Endothelial cell of umbilical vein (primary cell): ENCODE measurements around the gene PRR15. TPM values are rescaled to one million over a fixed set of nuclear protein-coding genes. Genes with fewer than 3 reads are reported as not detected.

Experiments used
- BruUV-seq: library from RNA; stranded (reverse); fragments of 400-500 nt; replicated peaks from 2 replicates; lab custom pipeline; 2021; lab: Mats Ljungman, UMichigan
- CTCF ChIA-PET: fragments of 300-600, 350-600 bp; sonication (Branson Sonifier 250); formaldehyde crosslinking; loops from one replicate; lab custom pipeline; 2021; ENCODE audit warnings: antibody characterized with exemption, inconsistent platforms; lab: Charles Lee
- POLR2A ChIA-PET: fragments of 300-600, 350-600 bp; sonication (Branson Sonifier 250); formaldehyde crosslinking; loops from one replicate; lab custom pipeline; 2021; ENCODE audit warnings: antibody characterized with exemption, inconsistent platforms; lab: Charles Lee
- DNase-seq: peaks from one replicate; pipeline ENCODE4 v3.0.0-alpha.2; 2011; ENCODE audit warnings: low read depth, low spot score
- FAIRE-seq: peaks from 2 replicates; lab custom pipeline; 2011; peaks lifted over from hg19 to GRCh38; lab: Jason Lieb, UNC
- H2AFZ ChIP-seq: 2 replicates; pipeline ENCODE4 v1.6.0; 2012; ENCODE audit warnings: low read depth, low read length, control low read depth, inconsistent platforms
- H3K27ac ChIP-seq: 2 replicates; pipeline ENCODE4 v1.5.1; 2011; ENCODE audit warnings: low read depth, mild to moderate bottlenecking, control low read depth, low read length, moderate library complexity; ENCODE audit not compliant: insufficient read depth
- H3K27me3 ChIP-seq, 2 experiments: 2 replicates each; pipeline versions ENCODE4 v1.6.0 to v1.6.1; 2011; ENCODE audit warnings: low read length in 2 of 2, mixed read lengths in 1 of 2; ENCODE audit not compliant: control insufficient read depth in 2 of 2, insufficient read depth in 2 of 2
- H3K36me3 ChIP-seq, 2 experiments: 2 replicates in 1 of 2; 3 replicates in 1 of 2; pipeline ENCODE4 v1.5.1; 2011; ENCODE audit warnings: low read length in 2 of 2, mild to moderate bottlenecking in 1 of 2, moderate library complexity in 1 of 2; ENCODE audit not compliant: control insufficient read depth in 2 of 2, insufficient read depth in 2 of 2; ENCODE audit errors: extremely low read depth in 1 of 2
- H3K4me1 ChIP-seq: 3 replicates; pipeline ENCODE4 v1.5.1; 2011; ENCODE audit warnings: mild to moderate bottlenecking, low read length; ENCODE audit not compliant: control insufficient read depth, insufficient read depth; ENCODE audit errors: extremely low read depth
- H3K4me2 ChIP-seq: 2 replicates; pipeline ENCODE4 v1.6.1; 2011; ENCODE audit warnings: low read length, control low read depth, mixed read lengths; ENCODE audit not compliant: insufficient read depth
- H3K4me3 ChIP-seq, 3 experiments: fragments of 200-600 bp in 1 of 3; sonication (generic), shearing (Covaris generic) in 1 of 3; replicated peaks in 1 of 3; 2 replicates each; pipeline ENCODE4 v1.5.1; 2011 to 2016; ENCODE audit warnings: control low read depth in 3 of 3, low read length in 3 of 3, mild to moderate bottlenecking in 2 of 3, inconsistent platforms in 1 of 3, low read depth in 1 of 3, moderate library complexity in 1 of 3; ENCODE audit not compliant: insufficient read depth in 1 of 3
- H3K79me2 ChIP-seq: 2 replicates; pipeline ENCODE4 v1.6.0; 2012; ENCODE audit warnings: low read length, inconsistent platforms; ENCODE audit not compliant: control insufficient read depth, insufficient read depth
- H3K9ac ChIP-seq: replicated peaks from 2 replicates; pipeline ENCODE3; 2011; ENCODE audit warnings: low read length, control low read depth; ENCODE audit not compliant: insufficient read depth; ENCODE audit errors: extremely low read depth
- H3K9me1 ChIP-seq: replicated peaks from 3 replicates; pipeline ENCODE4 v1.6.0; 2011; ENCODE audit warnings: mild to moderate bottlenecking, low read length; ENCODE audit not compliant: control insufficient read depth, insufficient read depth; ENCODE audit errors: extremely low read depth
- H3K9me3 ChIP-seq: replicated peaks from 2 replicates; pipeline ENCODE4 v1.5.1; 2012; ENCODE audit warnings: low read length, inconsistent platforms; ENCODE audit not compliant: control insufficient read depth, insufficient read depth
- H4K20me1 ChIP-seq: replicated peaks from 2 replicates; pipeline ENCODE3; 2011; ENCODE audit warnings: mild to moderate bottlenecking, low read length; ENCODE audit not compliant: control insufficient read depth, insufficient read depth; ENCODE audit errors: extremely low read depth
- EZH2 ChIP-seq: IDR thresholded peaks from 2 replicates; pipeline ENCODE4 v1.6.1; 2012; ENCODE audit warnings: borderline replicate concordance, low read depth, mild to moderate bottlenecking, moderate library complexity, low read length, inconsistent platforms; ENCODE audit not compliant: severe bottlenecking
- FOS ChIP-seq: IDR thresholded peaks from 2 replicates; pipeline ENCODE4 v1.6.1; 2011; ENCODE audit warnings: mild to moderate bottlenecking, low read length, moderate library complexity, borderline replicate concordance; ENCODE audit not compliant: insufficient read depth
- JUN ChIP-seq: IDR thresholded peaks from 2 replicates; pipeline ENCODE4 v1.6.1; 2011; ENCODE audit warnings: borderline replicate concordance, low read depth; ENCODE audit not compliant: insufficient read length, insufficient read depth
- POLR2A ChIP-seq: IDR thresholded peaks from 2 replicates; pipeline ENCODE4 v1.6.1; 2012; ENCODE audit warnings: low read depth, mild to moderate bottlenecking, control low read depth, low read length
- dilution Hi-C: fragments of 300-500 bp; cut with MboI; formaldehyde crosslinking; loops from one replicate; pipeline ENCODE4 v1.15.0; 2019; ENCODE audit warnings: low sequenced_read_pairs; ENCODE audit not compliant: extremely low pct_ligation_motif_present
- intact Hi-C: fragments of 100-400 bp; cut with micrococcal nuclease; formaldehyde crosslinking; loops from one replicate; pipeline ENCODE4 v1.10.0; 2022
- polyA plus RNA-seq, 4 experiments: library from polyadenylated mRNA; depleted of rRNA in 3 of 4; stranded (reverse) in 3 of 4; unstranded in 1 of 4; fragments of >200 nt; gene quantifications; 2 replicates each; pipeline versions ENCODE4 v1.2.1 to v1.2.3, GENCODE V29; 2011 to 2012; ENCODE audit warnings: missing spikeins in 1 of 4
- total RNA-seq: library from RNA; stranded (reverse); gene quantifications from 2 replicates; pipeline ENCODE4 v1.2.3, GENCODE V29; 2021
- TF ChIP-seq, protein P1 (sequence below), 2 donors: IDR thresholded peaks; 1 replicate in 1 of 2; 2 replicates in 1 of 2; pipeline ENCODE4 v1.5.1; 2011; ENCODE audit warnings: low read length in 2 of 2, mild to moderate bottlenecking in 2 of 2, moderate library complexity in 2 of 2, control low read depth in 1 of 2, inconsistent platforms in 1 of 2, low read depth in 1 of 2; ENCODE audit not compliant: insufficient read depth in 1 of 2; ENCODE audit errors: extremely low read depth in 1 of 2

Gene PRR15
- total and polyA plus RNA-seq, 2 donors (not counting 3 experiments of a cell fraction or from before 2014, with no cell fraction given): 1.8 to 5.0 TPM

DNA sequence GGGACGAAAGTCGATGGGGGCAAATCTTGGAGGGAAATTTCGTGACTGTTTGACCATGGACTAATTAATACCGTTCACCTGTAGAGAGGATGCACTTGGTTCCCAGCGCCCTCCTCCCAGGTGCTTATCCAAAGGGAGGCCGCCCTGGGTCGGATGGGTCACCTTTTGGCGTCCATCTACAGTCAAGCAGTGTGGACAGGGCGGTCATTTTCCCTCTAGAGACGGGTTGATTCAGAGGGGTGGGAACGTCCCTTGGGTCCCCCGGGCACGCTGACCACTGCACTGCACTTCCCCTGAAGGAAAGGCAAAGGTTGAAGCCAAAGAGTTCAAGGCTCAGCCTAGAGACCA, 2.0 kb downstream of the PRR15 start:
- Histone ChIP-seq H3K27me3 (peaks cover 0 to 13% of the 10 kb centered on the region in 2 experiments), H3K9me1 (no peaks in the 10 kb centered on the region), H3K36me3 (no peaks in the 10 kb centered on the region), H3K9ac (no peak overlapping the region), H3K9me3 (no peaks in the 10 kb centered on the region), H3K4me3 (peak overlapping the region in 2 of 3 experiments; percentile 27 to 92), H3K27ac (no peak overlapping the region), H2AFZ (peak overlapping the region; percentile 61), H3K4me2 (peak overlapping the region; percentile 99), H3K4me1 (peaks cover 29% of the 10 kb centered on the region), H4K20me1 (no peaks in the 10 kb centered on the region), H3K79me2 (no peaks in the 10 kb centered on the region)
- TF ChIP-seq, protein P1, sequence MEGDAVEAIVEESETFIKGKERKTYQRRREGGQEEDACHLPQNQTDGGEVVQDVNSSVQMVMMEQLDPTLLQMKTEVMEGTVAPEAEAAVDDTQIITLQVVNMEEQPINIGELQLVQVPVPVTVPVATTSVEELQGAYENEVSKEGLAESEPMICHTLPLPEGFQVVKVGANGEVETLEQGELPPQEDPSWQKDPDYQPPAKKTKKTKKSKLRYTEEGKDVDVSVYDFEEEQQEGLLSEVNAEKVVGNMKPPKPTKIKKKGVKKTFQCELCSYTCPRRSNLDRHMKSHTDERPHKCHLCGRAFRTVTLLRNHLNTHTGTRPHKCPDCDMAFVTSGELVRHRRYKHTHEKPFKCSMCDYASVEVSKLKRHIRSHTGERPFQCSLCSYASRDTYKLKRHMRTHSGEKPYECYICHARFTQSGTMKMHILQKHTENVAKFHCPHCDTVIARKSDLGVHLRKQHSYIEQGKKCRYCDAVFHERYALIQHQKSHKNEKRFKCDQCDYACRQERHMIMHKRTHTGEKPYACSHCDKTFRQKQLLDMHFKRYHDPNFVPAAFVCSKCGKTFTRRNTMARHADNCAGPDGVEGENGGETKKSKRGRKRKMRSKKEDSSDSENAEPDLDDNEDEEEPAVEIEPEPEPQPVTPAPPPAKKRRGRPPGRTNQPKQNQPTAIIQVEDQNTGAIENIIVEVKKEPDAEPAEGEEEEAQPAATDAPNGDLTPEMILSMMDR (IDR thresholded peaks at IDR 0.05; ENCODE audit: extremely low read depth in 1 of 2, insufficient read depth in 1 of 2, low read depth in 1 of 2, low read length in 2 of 2): no peak
- TF ChIP-seq FOS: no peak
- TF ChIP-seq EZH2: no peak
- TF ChIP-seq JUN: no peak
- no peak for TF ChIP-seq POLR2A
- dilution Hi-C loops: no loop called here
- no peak for DNase-seq
- ChIA-PET POLR2A (no interaction called here), CTCF (no interaction called here)
- no peak for FAIRE-seq
- no TSS peak for BruUV-seq
- intact Hi-C loops: loop anchor here (5.0 to 10.0 kb wide), 3 partner anchors 57 to 451 kb away; no protein-coding TSS in a partner anchor
